HepG2 (cell line): ENCODE measurements around the gene ENPP1. TPM values are rescaled to one million over a fixed set of nuclear protein-coding genes. Genes with fewer than 3 reads are reported as not detected.

Experiments
- ATAC-seq: fragments of 200-7000 bp; cut with Tn5 transposase; 3 replicates; pipeline ENCODE4 v1.9.1; 2020; ENCODE audit warnings: mild to moderate bottlenecking, moderate library complexity
- BruUV-seq: library from RNA; stranded (reverse); fragments of 400-500 nt; replicated peaks from 2 replicates; lab custom pipeline; 2021; lab: Mats Ljungman, UMichigan
- CTCF ChIA-PET: fragments of 300-600 bp; formaldehyde crosslinking; extraction: SDS; loops from one replicate; lab custom pipeline; 2021; ENCODE audit warnings: low total read pairs, inconsistent platforms, low intra/inter-chr PET ratio; lab: Yijun Ruan, JAX
- POLR2A ChIA-PET: fragments of 350-600 bp; sonication (Branson Sonifier 250); formaldehyde crosslinking; loops from one replicate; lab custom pipeline; 2020; ENCODE audit warnings: antibody characterized with exemption, inconsistent platforms; lab: Yijun Ruan, JAX
- DNase-seq: peaks from one replicate; pipeline ENCODE4 v3.0.0-alpha.2; 2015; ENCODE audit warnings: low spot score
- FAIRE-seq: peaks from 3 replicates; lab custom pipeline; 2011; peaks lifted over from hg19 to GRCh38; lab: Jason Lieb, UNC
- H2AFZ ChIP-seq: one replicate; pipeline ENCODE4 v1.6.1; 2011; ENCODE audit warnings: low read length, inconsistent platforms
- H3K27ac ChIP-seq: fragments of 300-600 bp; 3 replicates; pipeline ENCODE4 v1.8.0; 2011; ENCODE audit warnings: mixed run types, mild to moderate bottlenecking, mixed read lengths, low read length, inconsistent platforms; ENCODE audit not compliant: insufficient read depth; ENCODE audit errors: extremely low read length
- H3K27me3 ChIP-seq, 2 experiments: fragments of 200-600 bp in 1 of 2; 2 replicates in 1 of 2; 3 replicates in 1 of 2; pipeline versions ENCODE4 v1.6.0 to v1.8.0; 2011; ENCODE audit warnings: low read length in 2 of 2, mild to moderate bottlenecking in 2 of 2, moderate library complexity in 2 of 2, inconsistent platforms in 1 of 2; ENCODE audit not compliant: insufficient read depth in 2 of 2, control insufficient read depth in 1 of 2
- H3K36me3 ChIP-seq, 2 experiments: fragments of 200-600 bp in 1 of 2; replicated peaks in 1 of 2; 2 replicates in 1 of 2; 3 replicates in 1 of 2; pipeline versions ENCODE4 v1.5.1 to v1.8.0; 2011; ENCODE audit warnings: low read length in 2 of 2, inconsistent platforms in 1 of 2; ENCODE audit not compliant: insufficient read depth in 2 of 2, control insufficient read depth in 1 of 2
- H3K4me1 ChIP-seq: 2 replicates; pipeline ENCODE4 v1.5.1; 2012; ENCODE audit warnings: low read length, inconsistent platforms; ENCODE audit not compliant: insufficient read depth
- H3K4me2 ChIP-seq: 2 replicates; pipeline ENCODE4 v1.6.0; 2011; ENCODE audit warnings: low read depth, low read length, inconsistent platforms
- H3K4me3 ChIP-seq, 3 experiments: fragments of 200-600 bp in 1 of 3; sonication (generic), shearing (Covaris generic) in 1 of 3; replicated peaks in 1 of 3; 2 replicates each; pipeline ENCODE4 v1.5.1; 2011 to 2016; ENCODE audit warnings: low read length in 3 of 3, inconsistent platforms in 2 of 3, low read depth in 2 of 3, mild to moderate bottlenecking in 2 of 3, control low read depth in 1 of 3, mixed read lengths in 1 of 3; ENCODE audit not compliant: insufficient read depth in 1 of 3
- H3K79me2 ChIP-seq: one replicate; pipeline ENCODE4 v1.6.1; 2011; ENCODE audit warnings: low read length, inconsistent platforms; ENCODE audit not compliant: insufficient read depth
- H3K9ac ChIP-seq: 2 replicates; pipeline ENCODE4 v1.6.0; 2011; ENCODE audit warnings: mild to moderate bottlenecking, low read depth, low read length, inconsistent platforms; ENCODE audit not compliant: insufficient read depth
- H3K9me3 ChIP-seq: 2 replicates; pipeline ENCODE4 v1.5.1; 2012; ENCODE audit warnings: mild to moderate bottlenecking, low read length
- H4K20me1 ChIP-seq: 2 replicates; pipeline ENCODE4 v1.6.0; 2011; ENCODE audit warnings: inconsistent platforms, mild to moderate bottlenecking, low read length, moderate library complexity; ENCODE audit not compliant: insufficient read depth
- CCDC6 ChIP-seq: sonication (generic); formaldehyde crosslinking; IDR thresholded peaks from 2 replicates; pipeline ENCODE4 v1.8.1; 2022; ENCODE audit warnings: mild to moderate bottlenecking, missing genetic modification reagents, moderate library complexity
- CENPX ChIP-seq: sonication (generic); formaldehyde crosslinking; IDR thresholded peaks from 2 replicates; pipeline ENCODE4 v1.9.0; 2021; ENCODE audit warnings: mild to moderate bottlenecking, missing genetic modification reagents, moderate library complexity
- KLF12 ChIP-seq: sonication (generic); formaldehyde crosslinking; IDR thresholded peaks from 2 replicates; pipeline ENCODE4 v1.4.0; 2020; ENCODE audit warnings: missing genetic modification reagents, borderline replicate concordance
- NPAS2 ChIP-seq: sonication (generic); formaldehyde crosslinking; IDR thresholded peaks from 2 replicates; pipeline ENCODE4 v1.8.0; 2022; ENCODE audit warnings: mild to moderate bottlenecking, missing genetic modification reagents, borderline replicate concordance
- RFX5 ChIP-seq: IDR thresholded peaks from 2 replicates; pipeline ENCODE4 v1.6.1; 2011; ENCODE audit warnings: low read depth, low read length, improper control_type of control experiment
- SCMH1 ChIP-seq: sonication (generic); formaldehyde crosslinking; IDR thresholded peaks from 2 replicates; pipeline ENCODE4 v1.9.0; 2021; ENCODE audit warnings: missing genetic modification reagents, mild to moderate bottlenecking, borderline replicate concordance
- STAG1 ChIP-seq: sonication (generic); formaldehyde crosslinking; IDR thresholded peaks from 2 replicates; pipeline ENCODE4 v1.4.0; 2020; ENCODE audit warnings: missing genetic modification reagents
- ZNF24 ChIP-seq: fragments of 450-650 bp; IDR thresholded peaks from 2 replicates; pipeline ENCODE4 v1.6.1; 2017; ENCODE audit warnings: antibody characterized with exemption, mild to moderate bottlenecking
- ZNF296 ChIP-seq: sonication (generic); formaldehyde crosslinking; conservative IDR thresholded peaks from 2 replicates; pipeline ENCODE4 v1.5.0; 2020; ENCODE audit warnings: mild to moderate bottlenecking, missing genetic modification reagents
- ZNF562 ChIP-seq: sonication (generic); formaldehyde crosslinking; IDR thresholded peaks from 2 replicates; pipeline ENCODE4 v1.8.0; 2022; ENCODE audit warnings: missing genetic modification reagents, borderline replicate concordance
- WGBS: methylation state at CpG from one replicate; pipeline ENCODE4 v1.1.6; 2017; ENCODE audit warnings: low lambda C conversion rate; 5-methylcytosine and 5-hydroxymethylcytosine counted together
- in situ Hi-C: cut with HindIII; loops from 2 replicates; pipeline ENCODE4 v1.10.0; 2017; ENCODE audit warnings: low pct_unique_long_range_greater_than_20kb; ENCODE audit not compliant: extremely low pct_ligation_motif_present
- intact Hi-C: fragments of 100-400 bp; cut with micrococcal nuclease; formaldehyde crosslinking; loops from one replicate; pipeline ENCODE4 v1.10.0; 2022; ENCODE audit not compliant: unreplicated experiment
- polyA plus RNA-seq, 8 experiments: library from polyadenylated mRNA; depleted of rRNA in 3 of 8; stranded (reverse) in 7 of 8; unstranded in 1 of 8; fragments of >200 nt; fragmentation: Illumina TruSeq in 4 of 8; extraction: Trizol in 4 of 8; gene quantifications; 2 replicates each; pipeline versions ENCODE4 v1.2.1 to v1.2.3, GENCODE V29; 2011 to 2016; ENCODE audit warnings: low read depth in 4 of 8, missing spikeins in 1 of 8, mixed read lengths in 1 of 8; ENCODE audit not compliant: insufficient read depth in 1 of 8
- total RNA-seq, 5 experiments: library from RNA; depleted of rRNA; stranded (reverse); fragments of >200 nt; fragmentation: Illumina TruSeq; extraction: Trizol; gene quantifications; 2 replicates each; pipeline ENCODE4 v1.2.3, GENCODE V29; 2016; ENCODE audit warnings: low read depth in 1 of 5
- TF ChIP-seq, protein P1 (sequence below): sonication (generic); formaldehyde crosslinking; IDR thresholded peaks from 2 replicates; pipeline ENCODE4 v1.5.1; 2020; ENCODE audit warnings: missing genetic modification reagents, mild to moderate bottlenecking, borderline replicate concordance
- TF ChIP-seq, protein P2 (sequence below): sonication (generic); formaldehyde crosslinking; IDR thresholded peaks from 2 replicates; pipeline ENCODE4 v1.4.0; 2020; ENCODE audit warnings: mild to moderate bottlenecking, low read depth, missing genetic modification reagents
- TF ChIP-seq, protein P3 (sequence below): sonication (generic); formaldehyde crosslinking; conservative IDR thresholded peaks from 2 replicates; pipeline ENCODE4 v1.8.0; 2022; ENCODE audit warnings: missing genetic modification reagents
- TF ChIP-seq, protein P4 (sequence below): sonication (generic); formaldehyde crosslinking; IDR thresholded peaks from 2 replicates; pipeline ENCODE4 v1.9.0; 2021; ENCODE audit warnings: missing genetic modification reagents, borderline replicate concordance
- TF ChIP-seq, protein P5 (sequence below): sonication (generic); formaldehyde crosslinking; IDR thresholded peaks from 2 replicates; pipeline ENCODE4 v1.8.1; 2023; ENCODE audit warnings: mild to moderate bottlenecking, missing genetic modification reagents, borderline replicate concordance

The ENPP1 gene
- total and polyA plus RNA-seq, 2 of the 13 experiments (the other 11 are each of a cell fraction or from before 2014, with no cell fraction given), result 56.5 to 160 TPM

DNA sequence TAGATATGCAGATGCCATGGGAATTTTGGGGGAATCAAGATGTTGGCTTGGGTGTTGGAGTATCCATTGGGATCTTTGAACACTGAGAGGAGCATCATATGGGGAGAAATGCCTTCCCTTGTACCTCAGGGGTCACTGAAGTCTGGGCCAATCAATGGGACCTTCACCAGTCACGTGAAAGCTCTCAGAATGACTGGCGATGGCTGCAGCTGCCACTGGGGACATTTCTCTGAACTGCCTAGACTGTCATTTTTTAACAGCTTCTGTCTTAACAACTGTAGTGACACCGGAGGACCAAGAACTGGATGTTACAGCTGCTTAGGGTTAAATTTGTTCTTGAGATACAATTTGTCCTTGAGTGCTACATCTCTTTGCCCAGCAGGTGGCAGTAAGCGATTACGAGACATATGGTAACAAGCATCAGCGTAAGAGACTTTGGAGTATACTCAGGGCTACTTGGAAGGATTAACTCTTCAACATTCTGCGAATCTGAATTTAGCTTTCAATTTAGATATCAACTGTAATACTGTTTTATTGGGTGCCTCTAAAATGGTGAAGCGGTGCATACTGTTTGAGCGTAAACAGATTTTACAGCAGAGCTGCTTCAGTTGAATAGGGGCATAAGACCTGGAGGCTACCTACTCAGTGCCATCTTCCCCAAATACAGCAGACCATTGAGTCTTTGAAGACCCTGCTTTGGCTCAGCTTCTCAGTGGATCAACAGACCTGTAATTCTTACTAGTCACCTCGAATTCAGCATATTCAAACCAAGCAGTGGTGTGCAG, 107.3 kb downstream of the ENPP1 start:
- no TSS peak for BruUV-seq
- H3K9ac ChIP-seq, result no peak overlapping the region
- ChIA-PET CTCF (interaction anchor here (0.8 to 2.8 kb wide), 7 partner anchors 8 to 383 kb away, joined by 4 to 15 read pairs (median 5); no protein-coding TSS in a partner anchor), POLR2A (interaction anchor here (1.4 kb wide), 1 partner anchor 71 kb away, joined by 3 read pairs; no protein-coding TSS in a partner anchor)
- no peaks in the 10 kb centered on the region for H3K9me3 ChIP-seq
- in situ Hi-C loops (loop anchor here (5.0 kb wide), 2 partner anchors 223 to 382 kb away; no protein-coding TSS in a partner anchor), intact Hi-C loops (loop anchor here (1.0 to 5.0 kb wide), 2 partner anchors 362 to 383 kb away; no protein-coding TSS in a partner anchor)
- WGBS, result 16% methylated on average over 10 of the region's 10 CpGs
- FAIRE-seq (peak; percentile 82), DNase-seq (peak; percentile 69), ATAC-seq (peak; percentile 78)
- H3K79me2 ChIP-seq, result no peaks in the 10 kb centered on the region
- H3K4me3 ChIP-seq, result peak overlapping the region in 1 of 3 experiments; percentile 17; a peak in 1 of 6 replicates
- H3K4me2 ChIP-seq, result peak overlapping the region; percentile 65
- no peaks in the 10 kb centered on the region for H4K20me1 ChIP-seq
- H3K27ac ChIP-seq, result no peak overlapping the region
- H3K36me3 ChIP-seq, result no peaks in the 10 kb centered on the region
- no peaks in the 10 kb centered on the region for H3K27me3 ChIP-seq
- peak overlapping the region; percentile 2 for H2AFZ ChIP-seq
- peaks cover 23% of the 10 kb centered on the region; the same call in 1 of the 2 replicates for H3K4me1 ChIP-seq
- TF ChIP-seq KLF12 (CRISPR knock-in tag) (0 out of 2 replicates have a peak, but pooled peaks have one; percentile 5), ZNF562 (CRISPR knock-in tag) (no peak), RFX5 (no peak), ZNF296 (CRISPR knock-in tag) (no peak), CCDC6 (CRISPR knock-in tag) (no peak), SCMH1 (CRISPR knock-in tag) (no peak), STAG1 (CRISPR knock-in tag) (peak; percentile 94), ZNF24 (no peak), NPAS2 (CRISPR knock-in tag) (no peak), CENPX (CRISPR knock-in tag) (no peak)
- TF ChIP-seq, protein P1, sequence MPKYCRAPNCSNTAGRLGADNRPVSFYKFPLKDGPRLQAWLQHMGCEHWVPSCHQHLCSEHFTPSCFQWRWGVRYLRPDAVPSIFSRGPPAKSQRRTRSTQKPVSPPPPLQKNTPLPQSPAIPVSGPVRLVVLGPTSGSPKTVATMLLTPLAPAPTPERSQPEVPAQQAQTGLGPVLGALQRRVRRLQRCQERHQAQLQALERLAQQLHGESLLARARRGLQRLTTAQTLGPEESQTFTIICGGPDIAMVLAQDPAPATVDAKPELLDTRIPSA, result no peak
- TF ChIP-seq, protein P2, sequence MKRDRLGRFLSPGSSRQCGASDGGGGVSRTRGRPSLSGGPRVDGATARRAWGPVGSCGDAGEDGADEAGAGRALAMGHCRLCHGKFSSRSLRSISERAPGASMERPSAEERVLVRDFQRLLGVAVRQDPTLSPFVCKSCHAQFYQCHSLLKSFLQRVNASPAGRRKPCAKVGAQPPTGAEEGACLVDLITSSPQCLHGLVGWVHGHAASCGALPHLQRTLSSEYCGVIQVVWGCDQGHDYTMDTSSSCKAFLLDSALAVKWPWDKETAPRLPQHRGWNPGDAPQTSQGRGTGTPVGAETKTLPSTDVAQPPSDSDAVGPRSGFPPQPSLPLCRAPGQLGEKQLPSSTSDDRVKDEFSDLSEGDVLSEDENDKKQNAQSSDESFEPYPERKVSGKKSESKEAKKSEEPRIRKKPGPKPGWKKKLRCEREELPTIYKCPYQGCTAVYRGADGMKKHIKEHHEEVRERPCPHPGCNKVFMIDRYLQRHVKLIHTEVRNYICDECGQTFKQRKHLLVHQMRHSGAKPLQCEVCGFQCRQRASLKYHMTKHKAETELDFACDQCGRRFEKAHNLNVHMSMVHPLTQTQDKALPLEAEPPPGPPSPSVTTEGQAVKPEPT (CRISPR knock-in tag), result no peak
- TF ChIP-seq, protein P3, sequence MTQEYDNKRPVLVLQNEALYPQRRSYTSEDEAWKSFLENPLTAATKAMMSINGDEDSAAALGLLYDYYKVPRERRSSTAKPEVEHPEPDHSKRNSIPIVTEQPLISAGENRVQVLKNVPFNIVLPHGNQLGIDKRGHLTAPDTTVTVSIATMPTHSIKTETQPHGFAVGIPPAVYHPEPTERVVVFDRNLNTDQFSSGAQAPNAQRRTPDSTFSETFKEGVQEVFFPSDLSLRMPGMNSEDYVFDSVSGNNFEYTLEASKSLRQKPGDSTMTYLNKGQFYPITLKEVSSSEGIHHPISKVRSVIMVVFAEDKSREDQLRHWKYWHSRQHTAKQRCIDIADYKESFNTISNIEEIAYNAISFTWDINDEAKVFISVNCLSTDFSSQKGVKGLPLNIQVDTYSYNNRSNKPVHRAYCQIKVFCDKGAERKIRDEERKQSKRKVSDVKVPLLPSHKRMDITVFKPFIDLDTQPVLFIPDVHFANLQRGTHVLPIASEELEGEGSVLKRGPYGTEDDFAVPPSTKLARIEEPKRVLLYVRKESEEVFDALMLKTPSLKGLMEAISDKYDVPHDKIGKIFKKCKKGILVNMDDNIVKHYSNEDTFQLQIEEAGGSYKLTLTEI, result no peak
- TF ChIP-seq, protein P4, sequence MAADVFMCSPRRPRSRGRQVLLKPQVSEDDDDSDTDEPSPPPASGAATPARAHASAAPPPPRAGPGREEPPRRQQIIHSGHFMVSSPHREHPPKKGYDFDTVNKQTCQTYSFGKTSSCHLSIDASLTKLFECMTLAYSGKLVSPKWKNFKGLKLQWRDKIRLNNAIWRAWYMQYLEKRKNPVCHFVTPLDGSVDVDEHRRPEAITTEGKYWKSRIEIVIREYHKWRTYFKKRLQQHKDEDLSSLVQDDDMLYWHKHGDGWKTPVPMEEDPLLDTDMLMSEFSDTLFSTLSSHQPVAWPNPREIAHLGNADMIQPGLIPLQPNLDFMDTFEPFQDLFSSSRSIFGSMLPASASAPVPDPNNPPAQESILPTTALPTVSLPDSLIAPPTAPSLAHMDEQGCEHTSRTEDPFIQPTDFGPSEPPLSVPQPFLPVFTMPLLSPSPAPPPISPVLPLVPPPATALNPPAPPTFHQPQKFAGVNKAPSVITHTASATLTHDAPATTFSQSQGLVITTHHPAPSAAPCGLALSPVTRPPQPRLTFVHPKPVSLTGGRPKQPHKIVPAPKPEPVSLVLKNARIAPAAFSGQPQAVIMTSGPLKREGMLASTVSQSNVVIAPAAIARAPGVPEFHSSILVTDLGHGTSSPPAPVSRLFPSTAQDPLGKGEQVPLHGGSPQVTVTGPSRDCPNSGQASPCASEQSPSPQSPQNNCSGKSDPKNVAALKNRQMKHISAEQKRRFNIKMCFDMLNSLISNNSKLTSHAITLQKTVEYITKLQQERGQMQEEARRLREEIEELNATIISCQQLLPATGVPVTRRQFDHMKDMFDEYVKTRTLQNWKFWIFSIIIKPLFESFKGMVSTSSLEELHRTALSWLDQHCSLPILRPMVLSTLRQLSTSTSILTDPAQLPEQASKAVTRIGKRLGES (CRISPR knock-in tag), result no peak
- TF ChIP-seq, protein P5, sequence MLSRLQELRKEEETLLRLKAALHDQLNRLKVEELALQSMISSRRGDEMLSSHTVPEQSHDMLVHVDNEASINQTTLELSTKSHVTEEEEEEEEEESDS (CRISPR knock-in tag), result no peak
